ENCODE measurements around the gene EPHA2. TPM values are rescaled to one million over a fixed set of nuclear protein-coding genes. Genes with fewer than 3 reads are reported as not detected.

EPHA2 gene
- total RNA-seq, 1 donor from 2014 or later, result 211 TPM

GRCh38 chr1:16088351-16088911 is 67.4 kb downstream of the EPHA2 start:
- TF ChIP-seq CTCF (IDR thresholded peaks at IDR 0.05; ENCODE audit: insufficient read depth, low read length, poor library complexity, severe bottlenecking), result no peak
- Histone ChIP-seq H3K27me3 (ENCODE audit: control insufficient read depth, insufficient read depth, low read length) (no peaks in the 10 kb centered on the region), H3K36me3 (ENCODE audit: control insufficient read depth, insufficient read depth, low read length) (no peaks in the 10 kb centered on the region), H3K4me3 (ENCODE audit: low read depth, low read length) (no peak overlapping the region)
- no peak for DNase-seq (ENCODE audit: low read depth)

- Histone ChIP-seq H3K27me3 (ENCODE audit: control insufficient read depth, insufficient read depth, low read length) (no peaks in the 10 kb centered on the region), H3K4me3 (ENCODE audit: low read depth, low read length) (no peak overlapping the region), H3K36me3 (ENCODE audit: control insufficient read depth, insufficient read depth, low read length) (no peaks in the 10 kb centered on the region)
- no peak for TF ChIP-seq CTCF (IDR thresholded peaks at IDR 0.05; ENCODE audit: insufficient read depth, low read length, poor library complexity, severe bottlenecking)
- no peak for DNase-seq (ENCODE audit: low read depth)
Measured at GRCh38 chr1:16087733-16088132, 68.1 kb downstream of the EPHA2 start.

GRCh38 chr1:16085522-16085921 is 70.3 kb downstream of the EPHA2 start:
- TF ChIP-seq CTCF (IDR thresholded peaks at IDR 0.05; ENCODE audit: insufficient read depth, low read length, poor library complexity, severe bottlenecking), result no peak
- Histone ChIP-seq H3K4me3 (ENCODE audit: low read depth, low read length) (no peak overlapping the region), H3K27me3 (ENCODE audit: control insufficient read depth, insufficient read depth, low read length) (no peaks in the 10 kb centered on the region), H3K36me3 (ENCODE audit: control insufficient read depth, insufficient read depth, low read length) (no peaks in the 10 kb centered on the region)
- no peak for DNase-seq (ENCODE audit: low read depth)

- no peaks in the 10 kb centered on the region for H3K27me3 ChIP-seq (ENCODE audit: control insufficient read depth, insufficient read depth, low read length)
- TF ChIP-seq CTCF (IDR thresholded peaks at IDR 0.05; ENCODE audit: insufficient read depth, low read length, poor library complexity, severe bottlenecking), result no peak
- H3K4me3 ChIP-seq (ENCODE audit: low read depth, low read length), result no peak overlapping the region
- no peak for DNase-seq (ENCODE audit: low read depth)
- H3K36me3 ChIP-seq (ENCODE audit: control insufficient read depth, insufficient read depth, low read length), result no peaks in the 10 kb centered on the region
Measured at GRCh38 chr1:16083486-16083885, 72.4 kb downstream of the EPHA2 start.

- DNase-seq (ENCODE audit: low read depth), result no peak
- peak; percentile 96 for TF ChIP-seq CTCF (IDR thresholded peaks at IDR 0.05; ENCODE audit: insufficient read depth, low read length, poor library complexity, severe bottlenecking)
- no peak overlapping the region for H3K4me3 ChIP-seq (ENCODE audit: low read depth, low read length)
- H3K27me3 ChIP-seq (ENCODE audit: control insufficient read depth, insufficient read depth, low read length), result no peaks in the 10 kb centered on the region
- H3K36me3 ChIP-seq (ENCODE audit: control insufficient read depth, insufficient read depth, low read length), result no peaks in the 10 kb centered on the region
Measured at GRCh38 chr1:16082283-16083038, 73.4 kb downstream of the EPHA2 start.

GRCh38 chr1:16081636-16082035 is 74.2 kb downstream of the EPHA2 start:
- H3K27me3 ChIP-seq (ENCODE audit: control insufficient read depth, insufficient read depth, low read length), result no peaks in the 10 kb centered on the region
- no peaks in the 10 kb centered on the region for H3K36me3 ChIP-seq (ENCODE audit: control insufficient read depth, insufficient read depth, low read length)
- DNase-seq (ENCODE audit: low read depth), result no peak
- TF ChIP-seq CTCF (IDR thresholded peaks at IDR 0.05; ENCODE audit: insufficient read depth, low read length, poor library complexity, severe bottlenecking), result no peak
- no peak overlapping the region for H3K4me3 ChIP-seq (ENCODE audit: low read depth, low read length)
